Left lobe of liver (tissue), 2 donors: ENCODE data around the gene KCTD4. TPM values are rescaled to one million over a fixed set of nuclear protein-coding genes. Genes with fewer than 3 reads are reported as not detected.
A peak's percentile ranks its signal among the peaks of the same experiment; 100 is the strongest.

ENCODE experiments used
- ATAC-seq: fragments of 200-7000 bp; cut with Tn5 transposase; one replicate; pipeline ENCODE4 v1.9.1; 2020; ENCODE audit warnings: mild to moderate bottlenecking, moderate library complexity
- DNase-seq: peaks from one replicate; pipeline ENCODE4 v3.0.0-alpha.2; 2020; ENCODE audit warnings: low spot score
- total RNA-seq: library from RNA; stranded (reverse); gene quantifications from one replicate; pipeline ENCODE4 v1.2.1, GENCODE V29; 2021
- donor health status: DM: no; HTN: no; CAD: no; lungs with moderate emphysema.
- donor health status: DM: no; HTN: yes; CAD: no.

KCTD4 gene
- total RNA-seq, 1 donor from 2014 or later, result not detected

DNA sequence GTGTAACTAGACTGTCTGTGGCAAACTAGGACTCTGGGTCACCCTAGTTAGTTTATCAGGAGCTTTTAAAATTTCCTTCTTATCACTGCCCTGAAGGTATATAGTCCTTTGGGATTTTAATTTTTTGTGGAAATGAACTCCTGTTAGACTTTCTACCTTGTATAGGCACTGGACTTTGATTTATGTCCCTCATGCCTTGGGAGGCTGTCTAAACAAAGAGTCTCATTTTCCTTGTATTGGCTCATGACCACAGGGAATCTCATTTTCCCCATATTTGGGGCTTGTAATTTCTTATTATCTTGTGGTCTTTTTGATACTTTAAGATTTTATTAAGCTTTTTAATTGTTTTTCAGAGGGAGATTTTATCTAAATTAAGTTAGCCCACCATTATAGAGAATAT lies 21.4 kb downstream of the KCTD4 start:
- DNase-seq (no peak), ATAC-seq (peak; percentile 61)

GRCh38 chr13:45178349-45179162 lies 22.3 kb downstream of the KCTD4 start:
- ATAC-seq, result no peak
- DNase-seq, result no peak

- no peak for ATAC-seq
- no peak for DNase-seq
Observed at GRCh38 chr13:45174478-45174877, 26.4 kb downstream of the KCTD4 start.

- no peak for DNase-seq
Observed at GRCh38 chr13:45168555-45168930, 32.3 kb downstream of the KCTD4 start.

DNA sequence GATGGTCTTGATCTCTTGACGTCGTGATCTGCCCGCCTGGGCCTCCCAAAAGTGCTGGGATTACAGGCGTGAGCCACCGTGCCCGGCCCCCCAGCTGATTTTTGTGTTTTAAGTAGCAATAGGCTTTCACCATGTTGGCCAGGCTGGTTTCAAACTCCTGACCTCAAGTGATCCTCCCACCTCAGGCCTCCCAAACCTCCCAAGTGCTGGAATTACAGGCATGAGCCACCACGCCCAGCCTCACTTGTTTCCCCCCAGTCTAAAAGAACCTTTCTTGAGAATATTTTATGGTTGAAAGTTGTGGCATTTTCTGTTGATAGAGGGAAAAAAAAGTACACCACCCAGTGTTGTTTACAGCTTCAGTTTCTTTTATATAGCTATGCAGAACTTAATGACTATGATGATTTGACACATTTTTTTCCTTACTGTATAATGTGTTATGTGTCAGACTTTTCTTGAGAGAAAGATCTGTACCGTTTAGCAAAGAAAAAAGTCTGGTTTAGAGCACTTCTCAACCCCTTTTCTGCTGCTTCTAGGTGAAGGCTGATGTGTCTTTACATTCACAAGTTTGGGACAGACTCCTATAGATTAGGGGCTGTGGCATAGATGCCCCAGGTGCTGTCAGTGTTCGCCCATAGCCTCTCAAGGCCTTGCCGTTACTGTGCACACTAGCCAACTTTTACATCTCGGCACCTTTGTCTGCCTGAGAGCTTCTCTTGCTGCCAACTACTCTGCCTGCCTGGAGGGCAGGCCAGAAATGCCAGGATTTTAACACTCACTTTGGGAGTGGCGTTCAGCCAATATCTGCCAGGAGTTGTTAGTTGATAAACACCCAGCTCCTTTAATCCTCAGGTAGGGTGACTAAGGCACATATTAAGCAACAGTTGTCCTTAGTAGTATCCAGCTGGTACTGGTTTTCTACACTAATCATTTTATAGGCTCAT lies 33.0 kb downstream of the KCTD4 start:
- peak; percentile 62 for DNase-seq
- ATAC-seq, result peak; percentile 89

More at GRCh38 chr13:45168555-45168930, 32.3 kb downstream of the KCTD4 start:
- peak; percentile 17 for ATAC-seq

- no peak for ATAC-seq
- no peak for DNase-seq
Observed at GRCh38 chr13:45166858-45167257, 34.0 kb downstream of the KCTD4 start.

DNA sequence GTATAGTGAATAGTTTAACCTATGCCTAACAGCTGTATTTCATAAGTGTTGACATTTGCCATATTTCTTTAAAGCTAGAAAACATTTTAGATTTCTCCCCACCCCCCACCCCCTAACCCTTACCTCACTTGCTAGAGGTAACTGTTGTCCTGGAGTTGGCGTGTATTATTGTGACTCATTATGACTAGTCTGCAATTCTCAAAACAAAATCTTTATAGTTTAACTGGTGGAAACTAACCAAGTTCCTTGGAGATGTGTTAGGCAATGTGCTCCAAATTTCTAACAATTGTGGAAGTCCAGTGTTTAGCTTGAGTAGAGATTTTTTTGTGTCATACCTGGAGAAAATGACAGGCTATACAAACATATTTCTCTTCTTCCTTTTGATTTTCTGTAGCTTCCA lies 38.0 kb downstream of the KCTD4 start:
- no peak for ATAC-seq
- no peak for DNase-seq

- ATAC-seq (no peak), DNase-seq (no peak)
Observed at GRCh38 chr13:45162194-45162593, 38.7 kb downstream of the KCTD4 start.

DNA sequence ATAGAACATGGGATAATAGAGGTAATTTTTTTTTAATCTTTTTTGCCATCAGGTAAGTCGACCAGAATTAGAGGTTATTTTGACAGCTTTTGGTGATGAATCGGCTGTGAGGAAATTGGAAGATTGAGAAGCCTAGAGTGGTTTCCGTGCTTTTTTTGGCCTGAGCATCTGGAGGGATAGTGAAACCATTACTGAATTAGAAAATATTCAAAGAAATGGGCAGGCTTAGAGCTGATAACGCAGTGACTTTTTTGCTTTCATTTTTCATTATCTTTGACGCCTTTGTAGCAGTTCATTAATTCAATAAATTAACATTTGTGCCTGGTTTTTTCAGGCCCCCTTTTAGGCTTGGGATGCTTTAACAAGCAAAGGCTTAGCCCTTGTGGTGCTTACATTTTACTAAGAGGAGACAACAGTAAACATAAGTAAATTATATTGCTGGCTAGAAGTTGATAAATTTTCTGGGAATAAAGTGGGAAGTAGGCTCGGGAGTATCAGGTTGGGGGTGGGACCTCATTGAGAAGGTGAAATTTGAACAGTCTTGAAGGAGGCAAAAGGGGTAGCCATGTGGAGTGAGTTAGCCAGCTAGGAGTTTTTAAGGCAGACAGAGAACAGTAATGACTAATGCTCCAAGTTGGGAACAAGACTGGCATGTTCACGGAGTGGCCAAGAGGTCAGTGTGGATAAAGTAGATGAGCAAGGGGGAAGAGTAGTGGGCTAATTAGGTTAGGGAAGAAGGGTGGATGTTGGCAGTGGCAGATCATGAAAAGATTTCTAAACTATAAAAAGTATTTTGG lies 44.1 kb downstream of the KCTD4 start:
- DNase-seq (no peak), ATAC-seq (no peak)

DNA sequence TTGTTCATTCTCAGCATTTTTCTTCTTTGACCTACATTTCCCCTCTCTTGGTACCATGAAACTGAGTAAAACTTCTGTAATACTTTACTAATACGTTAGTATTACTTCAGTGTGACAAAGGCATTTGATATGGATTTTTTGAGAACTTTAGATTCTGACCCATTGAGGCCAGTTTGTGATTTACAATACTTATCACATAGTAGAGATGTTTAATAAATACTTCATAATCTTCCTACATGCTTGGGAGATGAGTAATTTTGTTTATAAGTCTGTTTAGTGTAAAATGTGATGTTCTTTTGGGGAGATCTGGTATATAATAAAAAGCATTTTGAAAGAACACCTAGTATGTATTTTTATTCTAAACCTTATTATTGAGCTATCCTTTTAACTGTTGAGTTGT lies 50.9 kb downstream of the KCTD4 start:
- no peak for ATAC-seq
- no peak for DNase-seq

GRCh38 chr13:45143346-45143751 lies 57.5 kb downstream of the KCTD4 start:
- DNase-seq (no peak), ATAC-seq (no peak)

Other genes with a start within 250 kb of the KCTD4 start
- 1.6 TPM for gene NUFIP1, start 211.6 kb downstream of the KCTD4 start, total RNA-seq
- 7.4 TPM for gene GPALPP1, start 211.5 kb downstream of the KCTD4 start, total RNA-seq
- gene GTF2F2, start 80.5 kb downstream of the KCTD4 start, total RNA-seq, result 4.4 TPM
- gene TPT1, start 140.1 kb upstream of the KCTD4 start, total RNA-seq, result 2,011 TPM
- 38.8 TPM for gene SLC25A30, start 217.3 kb upstream of the KCTD4 start, total RNA-seq